ENCODE results near the gene NID2.

NID2 gene

GRCh38 chr14:52111583-52111982 is 42.7 kb upstream of the NID2 start:
- peak; percentile 65 for TF ChIP-seq CREB1 (IDR thresholded peaks at IDR 0.05; ENCODE audit: low read depth)
- TF ChIP-seq TCF12 (IDR thresholded peaks at IDR 0.05; ENCODE audit: low read depth): peak; percentile 54; the same call in 1 of the 2 replicates
- no peak for TF ChIP-seq EGR1 (IDR thresholded peaks at IDR 0.05)
- TF ChIP-seq USF1 (IDR thresholded peaks at IDR 0.05): no peak
- TF ChIP-seq TEAD4 (IDR thresholded peaks at IDR 0.05): peak; percentile 50
- TF ChIP-seq NFIC (IDR thresholded peaks at IDR 0.05): no peak
- TF ChIP-seq FOXM1 (IDR thresholded peaks at IDR 0.05; ENCODE audit: borderline replicate concordance, low read depth): peak; percentile 77
- peak; percentile 78 for TF ChIP-seq EP300 (IDR thresholded peaks at IDR 0.05; ENCODE audit: borderline replicate concordance)
- TF ChIP-seq TAF1 (IDR thresholded peaks at IDR 0.05; ENCODE audit: low read depth): no peak
- TF ChIP-seq MAX (IDR thresholded peaks at IDR 0.05): 0 out of 2 replicates have a peak, but pooled peaks have one; percentile 20

- TF ChIP-seq EP300 (IDR thresholded peaks at IDR 0.05; ENCODE audit: borderline replicate concordance): peak; percentile 73; the same call in 1 of the 2 replicates
- peak; percentile 40 for TF ChIP-seq NFIC (IDR thresholded peaks at IDR 0.05)
- TF ChIP-seq CEBPB (IDR thresholded peaks at IDR 0.05): peak; percentile 91
- TF ChIP-seq MAX (IDR thresholded peaks at IDR 0.05): no peak
- TF ChIP-seq TEAD4 (IDR thresholded peaks at IDR 0.05): peak; percentile 44
Observed at GRCh38 chr14:52110441-52111086, 41.7 kb upstream of the NID2 start.

- TF ChIP-seq CREB1 (IDR thresholded peaks at IDR 0.05; ENCODE audit: low read depth): no peak
- no peak for TF ChIP-seq CEBPB (IDR thresholded peaks at IDR 0.05)
- no peak for TF ChIP-seq FOXM1 (IDR thresholded peaks at IDR 0.05; ENCODE audit: borderline replicate concordance, low read depth)
- TF ChIP-seq YY1 (IDR thresholded peaks at IDR 0.05; ENCODE audit: low read depth): no peak
- no peak for TF ChIP-seq TAF1 (IDR thresholded peaks at IDR 0.05; ENCODE audit: low read depth)
- TF ChIP-seq USF1 (IDR thresholded peaks at IDR 0.05): no peak
- no peak for TF ChIP-seq NFIC (IDR thresholded peaks at IDR 0.05)
- TF ChIP-seq MAX (IDR thresholded peaks at IDR 0.05): no peak
- TF ChIP-seq REST (IDR thresholded peaks at IDR 0.05; ENCODE audit: low read depth): no peak
- TF ChIP-seq TEAD4 (IDR thresholded peaks at IDR 0.05): no peak
- no peak for TF ChIP-seq EGR1 (IDR thresholded peaks at IDR 0.05)
- no peak for TF ChIP-seq ZBTB7A (IDR thresholded peaks at IDR 0.05; ENCODE audit: low read depth)
Observed at GRCh38 chr14:52108823-52109222, 40.0 kb upstream of the NID2 start.

GRCh38 chr14:52106840-52107239 is 38.0 kb upstream of the NID2 start:
- TF ChIP-seq TAF1 (IDR thresholded peaks at IDR 0.05; ENCODE audit: low read depth): no peak
- no peak for TF ChIP-seq TCF12 (IDR thresholded peaks at IDR 0.05; ENCODE audit: low read depth)
- no peak for TF ChIP-seq EGR1 (IDR thresholded peaks at IDR 0.05)
- no peak for TF ChIP-seq RAD21 (IDR thresholded peaks at IDR 0.05; ENCODE audit: low read depth)
- TF ChIP-seq TEAD4 (IDR thresholded peaks at IDR 0.05): no peak
- TF ChIP-seq REST (IDR thresholded peaks at IDR 0.05; ENCODE audit: low read depth): no peak
- TF ChIP-seq USF1 (IDR thresholded peaks at IDR 0.05): no peak
- no peak for TF ChIP-seq NFIC (IDR thresholded peaks at IDR 0.05)
- TF ChIP-seq MAX (IDR thresholded peaks at IDR 0.05): no peak
- TF ChIP-seq CREB1 (IDR thresholded peaks at IDR 0.05; ENCODE audit: low read depth): no peak
- TF ChIP-seq EP300 (IDR thresholded peaks at IDR 0.05; ENCODE audit: borderline replicate concordance): no peak
- no peak for TF ChIP-seq ZBTB7A (IDR thresholded peaks at IDR 0.05; ENCODE audit: low read depth)
- no peak for TF ChIP-seq CEBPB (IDR thresholded peaks at IDR 0.05)
- no peak for TF ChIP-seq FOXM1 (IDR thresholded peaks at IDR 0.05; ENCODE audit: borderline replicate concordance, low read depth)
- no peak for TF ChIP-seq YY1 (IDR thresholded peaks at IDR 0.05; ENCODE audit: low read depth)

- TF ChIP-seq NFIC (IDR thresholded peaks at IDR 0.05): no peak
- TF ChIP-seq CEBPB (IDR thresholded peaks at IDR 0.05): no peak
- TF ChIP-seq ZBTB7A (IDR thresholded peaks at IDR 0.05; ENCODE audit: low read depth): no peak
- no peak for TF ChIP-seq YY1 (IDR thresholded peaks at IDR 0.05; ENCODE audit: low read depth)
- no peak for TF ChIP-seq RAD21 (IDR thresholded peaks at IDR 0.05; ENCODE audit: low read depth)
- no peak for TF ChIP-seq USF1 (IDR thresholded peaks at IDR 0.05)
- no peak for TF ChIP-seq TAF1 (IDR thresholded peaks at IDR 0.05; ENCODE audit: low read depth)
- no peak for TF ChIP-seq FOXM1 (IDR thresholded peaks at IDR 0.05; ENCODE audit: borderline replicate concordance, low read depth)
- no peak for TF ChIP-seq EP300 (IDR thresholded peaks at IDR 0.05; ENCODE audit: borderline replicate concordance)
- no peak for TF ChIP-seq REST (IDR thresholded peaks at IDR 0.05; ENCODE audit: low read depth)
- TF ChIP-seq TCF12 (IDR thresholded peaks at IDR 0.05; ENCODE audit: low read depth): no peak
- no peak for TF ChIP-seq EGR1 (IDR thresholded peaks at IDR 0.05)
- no peak for TF ChIP-seq TEAD4 (IDR thresholded peaks at IDR 0.05)
- TF ChIP-seq MAX (IDR thresholded peaks at IDR 0.05): no peak
- no peak for TF ChIP-seq CREB1 (IDR thresholded peaks at IDR 0.05; ENCODE audit: low read depth)
Observed at GRCh38 chr14:52103416-52103815, 34.6 kb upstream of the NID2 start.

Data from Ishikawa (cell line).